GM19351 (cell line): ENCODE results near the gene LBX2.

Source experiments
- ATAC-seq: cut with Tn5 transposase; IDR thresholded peaks from one replicate; pipeline ENCODE4 v1.9.1; 2021; ENCODE audit warnings: mild to moderate bottlenecking, moderate library complexity; ENCODE audit not compliant: unreplicated experiment

Gene LBX2

DNA sequence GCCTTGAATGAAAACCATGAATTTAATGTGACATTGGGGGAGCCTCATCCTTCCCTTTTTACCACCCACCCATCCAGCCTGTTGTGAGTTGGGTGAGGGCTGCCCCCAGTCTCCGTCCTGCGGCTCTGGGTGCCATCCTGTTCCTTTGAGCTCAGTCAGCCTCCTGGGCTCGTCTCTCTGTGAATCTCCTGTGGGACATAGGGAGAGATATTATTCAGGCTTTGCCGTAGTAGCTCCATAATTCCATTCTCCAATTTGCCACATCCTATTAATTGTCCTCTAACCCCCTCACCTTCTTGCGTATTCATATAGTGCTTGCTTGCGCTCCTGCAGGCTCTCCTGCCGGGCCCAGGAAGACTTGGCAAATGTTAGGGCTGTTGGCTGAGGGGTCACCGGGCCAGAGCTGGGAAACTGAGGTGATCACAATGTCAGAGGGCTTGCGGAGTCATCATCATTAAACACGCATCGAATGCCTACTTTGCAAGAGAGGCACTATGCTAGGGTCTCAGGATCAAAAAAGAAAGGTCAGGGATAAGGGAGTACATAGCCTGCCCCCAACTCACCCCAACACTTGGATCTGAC lies 27.3 kb upstream of the LBX2 start:
- ATAC-seq, result no peak

DNA sequence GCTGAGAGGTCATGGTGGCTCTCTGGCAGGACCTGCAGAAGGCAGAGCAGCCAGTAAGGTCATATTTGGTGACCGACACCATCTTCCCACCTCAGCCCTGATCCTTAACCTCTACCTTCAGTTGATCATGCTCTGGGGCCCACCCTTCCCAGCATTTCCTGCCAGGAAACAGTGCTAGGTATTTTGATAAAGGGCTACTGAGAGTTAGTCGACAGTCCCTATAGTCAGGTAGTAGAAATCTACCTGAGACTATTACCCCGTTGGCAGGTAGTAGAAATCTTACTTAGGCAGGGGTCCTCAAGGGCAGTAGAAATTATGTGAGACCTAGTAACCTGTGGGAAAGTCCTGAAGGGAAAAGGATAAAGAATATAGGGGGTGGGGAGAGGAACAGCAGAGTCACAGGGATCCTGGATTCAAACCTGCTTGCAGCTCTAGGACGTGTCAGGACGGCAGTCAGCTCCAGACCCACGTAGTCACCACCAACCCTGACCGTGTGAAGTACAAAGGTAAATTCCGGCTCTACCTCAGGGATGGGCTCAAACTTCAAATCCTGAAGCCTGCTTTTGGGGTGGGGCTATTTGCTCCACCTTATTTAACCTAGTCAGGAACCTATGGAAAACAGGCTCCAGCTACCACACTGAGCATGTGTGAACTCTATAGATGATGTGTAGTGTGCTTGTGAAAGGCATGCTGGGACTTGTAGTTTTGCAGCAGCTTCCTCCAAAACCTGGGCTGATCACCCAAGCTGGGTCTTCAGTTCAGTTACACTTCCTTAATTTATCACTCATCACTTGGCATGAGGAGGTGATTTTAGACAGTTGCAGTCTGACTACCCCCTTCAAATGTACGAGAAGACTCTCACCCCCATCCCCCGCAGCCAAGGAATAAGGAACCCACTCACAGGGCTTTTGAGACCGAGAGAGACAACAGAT lies 26.6 kb upstream of the LBX2 start, which contains the start of gene DQX1:
TSS of gene DQX1 (minus strand) at position 515 of the 932 bp plus-strand sequence. CDS start at position 13, 502 bp downstream.
- ATAC-seq, result peak; percentile 17

DNA sequence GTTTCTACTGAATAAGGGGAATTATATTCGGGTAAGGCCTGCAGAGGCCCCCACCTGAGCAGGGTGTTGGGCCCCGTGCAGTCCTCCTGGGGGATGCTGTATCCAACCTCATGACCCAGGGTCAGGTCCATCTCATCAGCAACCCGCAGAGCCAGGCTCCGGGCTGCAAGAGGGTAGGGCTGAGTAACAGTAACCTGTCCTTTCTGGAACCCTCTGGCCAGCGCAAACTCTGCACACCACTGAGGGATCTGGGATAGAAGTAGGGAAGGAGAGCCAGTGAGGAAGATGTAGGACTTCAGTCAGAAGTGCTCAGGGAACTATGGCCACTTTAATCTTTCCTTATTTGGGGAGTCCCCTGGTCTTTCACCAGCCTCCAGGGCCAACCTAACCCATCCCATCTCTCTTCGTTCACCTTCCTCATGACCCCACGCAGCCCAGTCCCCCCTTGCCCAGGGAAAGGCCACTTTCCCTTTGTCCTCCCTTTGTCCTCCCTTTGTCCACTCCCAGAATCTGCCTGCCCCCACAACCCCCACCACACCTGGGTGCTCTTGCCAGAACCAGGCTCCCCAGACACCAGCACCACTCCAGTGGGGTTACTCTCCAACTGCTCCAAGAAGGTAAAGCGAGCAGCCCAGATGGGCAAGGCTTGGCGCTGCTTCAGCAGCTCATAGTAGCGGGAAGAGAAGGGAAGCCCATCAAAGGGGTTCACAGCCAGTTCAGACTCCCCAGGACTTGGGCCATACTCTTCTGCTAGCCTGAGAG lies 25.7 kb upstream of the LBX2 start:
- ATAC-seq, result no peak

DNA sequence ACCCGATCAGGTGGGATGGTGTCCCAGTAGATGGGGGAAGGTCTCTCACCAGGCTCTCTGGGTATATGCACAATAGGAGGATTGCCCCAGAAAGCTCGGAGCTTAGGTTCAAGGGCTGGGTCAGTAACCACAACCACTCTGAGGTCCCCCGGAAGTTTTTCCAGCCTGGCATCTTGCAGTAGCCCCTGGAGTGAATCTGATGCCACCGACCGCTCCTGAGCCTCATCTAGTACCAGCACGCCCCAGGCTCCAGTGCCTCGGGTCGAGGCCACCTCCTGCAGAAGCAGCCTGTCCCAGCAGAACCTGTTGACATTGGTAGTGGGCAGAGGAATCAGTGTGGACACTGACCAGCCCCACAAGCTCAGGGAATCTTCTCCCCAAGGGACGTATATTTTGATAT lies 24.6 kb upstream of the LBX2 start:
- ATAC-seq, result no peak

DNA sequence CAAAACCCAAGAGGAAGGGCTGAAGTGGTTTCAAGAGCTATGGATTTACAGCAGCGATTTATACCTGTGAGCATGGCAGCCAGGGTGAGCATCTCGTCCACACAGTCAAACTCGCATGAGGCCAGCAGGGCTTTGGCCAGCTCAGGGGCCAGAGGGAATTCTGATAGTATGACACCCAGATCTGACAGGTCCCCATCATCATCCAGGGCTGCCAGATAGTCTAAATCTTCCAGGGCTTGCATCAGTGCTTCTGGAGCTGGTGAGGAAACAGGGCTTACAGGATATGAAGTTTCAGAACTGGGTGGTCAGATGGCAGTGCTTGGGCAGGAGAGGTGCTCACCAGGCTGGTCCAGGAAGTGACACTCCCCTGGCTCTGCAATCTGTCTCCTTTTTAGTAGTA lies 23.1 kb upstream of the LBX2 start:
- no peak for ATAC-seq

DNA sequence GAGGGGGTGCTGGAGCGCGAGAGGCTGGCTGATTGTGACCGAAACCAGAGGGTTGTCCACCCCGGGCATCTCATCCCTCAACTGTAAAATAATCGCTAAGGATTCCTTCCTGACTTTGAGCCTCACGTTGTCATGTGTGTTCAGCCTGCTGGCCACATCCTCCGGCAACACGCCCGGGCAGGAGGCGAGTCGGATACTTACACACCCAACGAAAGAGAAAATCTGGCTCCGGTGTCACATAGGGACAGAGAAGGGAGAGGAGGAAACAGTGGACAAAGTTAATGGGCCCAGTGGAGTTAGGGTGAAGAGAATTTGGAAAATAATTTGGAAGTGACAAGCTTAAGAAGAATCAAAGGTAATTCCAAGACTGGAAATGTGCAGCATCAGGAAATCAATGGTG lies 17.2 kb upstream of the LBX2 start:
- ATAC-seq, result no peak

DNA sequence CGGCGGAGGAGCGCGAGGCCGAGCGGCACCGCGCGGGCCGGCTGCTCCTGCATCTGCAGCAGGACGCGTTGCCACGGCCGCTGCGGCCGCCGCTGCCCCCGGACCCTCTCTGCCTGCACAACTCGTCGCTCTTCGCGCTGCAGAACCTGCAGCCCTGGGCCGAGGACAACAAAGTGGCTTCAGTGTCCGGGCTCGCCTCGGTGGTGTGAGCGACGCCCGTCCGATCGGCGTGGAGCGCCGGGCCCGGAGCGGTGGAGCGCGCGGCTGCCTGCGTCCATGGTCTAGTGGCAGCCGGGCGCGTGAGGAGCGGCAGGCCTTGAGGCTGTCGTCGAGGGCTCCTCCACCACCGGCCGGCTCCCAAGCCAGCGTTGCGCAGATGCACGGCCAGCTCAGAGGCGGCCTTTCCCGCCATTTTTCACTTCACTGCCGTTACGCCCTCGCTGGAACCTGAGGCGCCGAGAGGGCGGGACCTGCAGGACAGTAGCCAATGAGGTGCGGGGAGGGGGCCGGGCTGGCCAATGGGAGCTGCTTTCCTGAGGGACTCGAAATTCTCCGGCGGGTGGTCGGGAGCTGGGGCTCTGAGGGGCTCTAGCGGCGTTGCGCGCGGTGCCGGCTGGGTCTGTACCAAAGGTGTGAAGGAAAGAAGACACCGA lies 16.7 kb upstream of the LBX2 start:
- ATAC-seq, result no peak

DNA sequence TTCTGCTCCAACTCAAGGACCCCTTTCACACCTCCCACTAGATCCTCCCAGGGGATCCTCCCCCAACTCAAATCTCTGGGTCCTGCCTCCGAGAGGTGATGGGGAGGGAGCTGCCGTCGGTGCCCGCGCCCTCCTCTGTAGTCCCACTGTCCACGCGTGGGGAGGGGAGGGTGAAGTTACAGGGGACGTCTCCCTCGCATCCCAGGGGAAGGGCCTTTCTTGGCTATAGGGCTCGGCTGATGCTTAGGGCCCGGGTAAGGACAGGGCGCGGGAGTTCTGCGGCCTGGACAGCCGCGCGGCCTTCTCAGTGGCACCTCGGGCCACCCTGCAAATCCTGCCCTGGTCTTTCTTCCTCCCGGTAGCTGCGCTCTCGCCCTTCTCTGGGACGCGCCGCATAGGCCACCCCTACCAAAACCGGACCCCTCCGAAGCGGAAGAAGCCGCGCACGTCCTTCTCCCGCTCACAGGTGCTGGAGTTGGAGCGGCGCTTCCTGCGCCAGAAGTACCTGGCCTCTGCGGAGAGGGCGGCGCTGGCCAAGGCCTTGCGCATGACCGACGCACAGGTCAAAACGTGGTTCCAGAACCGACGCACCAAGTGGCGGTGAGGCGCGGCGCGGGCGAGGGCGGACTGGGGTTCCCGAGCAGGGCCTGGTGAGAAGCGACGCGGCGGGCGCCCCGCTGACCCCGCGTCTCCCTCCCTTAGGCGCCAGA lies 16.0 kb upstream of the LBX2 start:
- ATAC-seq, result no peak

DNA sequence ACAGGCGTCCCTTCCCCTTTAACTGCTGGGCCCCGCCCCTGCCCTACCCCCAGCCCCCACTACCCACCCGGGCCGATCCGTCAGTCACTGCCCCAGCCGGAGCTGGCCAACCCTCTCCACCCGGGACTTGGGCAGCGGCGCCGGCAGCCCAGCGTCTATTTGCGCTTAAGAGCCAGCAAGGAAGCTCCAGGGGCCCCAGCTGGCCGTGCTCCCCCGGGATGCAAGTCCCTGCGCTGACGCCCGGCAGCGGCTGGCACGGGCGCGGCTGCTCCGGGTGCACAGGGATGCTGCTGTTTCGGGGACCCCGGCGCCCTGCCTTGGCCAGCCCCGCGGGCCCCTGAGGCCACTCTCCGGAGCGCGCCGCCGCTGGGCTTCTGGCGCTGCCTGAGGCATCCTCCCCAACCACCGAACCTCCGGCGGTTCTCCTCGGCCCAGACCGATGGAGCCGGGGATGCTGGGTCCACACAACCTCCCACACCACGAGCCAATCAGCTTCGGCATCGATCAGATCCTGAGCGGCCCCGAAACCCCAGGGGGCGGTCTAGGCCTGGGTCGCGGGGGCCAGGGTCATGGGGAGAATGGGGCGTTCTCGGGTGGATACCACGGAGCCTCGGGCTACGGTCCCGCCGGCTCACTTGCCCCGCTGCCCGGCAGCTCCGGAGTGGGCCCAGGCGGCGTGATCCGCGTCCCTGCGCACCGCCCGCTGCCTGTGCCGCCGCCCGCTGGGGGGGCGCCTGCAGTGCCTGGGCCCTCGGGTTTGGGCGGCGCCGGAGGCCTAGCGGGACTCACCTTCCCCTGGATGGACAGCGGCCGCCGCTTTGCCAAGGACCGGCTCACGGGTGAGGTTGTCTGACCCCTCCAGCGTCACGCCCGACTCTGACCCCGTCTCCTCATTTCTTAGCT lies 15.2 kb upstream of the LBX2 start, which contains the start of gene TLX2:
TSS of gene TLX2 (plus strand) at position 83 of the 903 bp plus-strand sequence. CDS start at position 440, 357 bp downstream.
- no peak for ATAC-seq

DNA sequence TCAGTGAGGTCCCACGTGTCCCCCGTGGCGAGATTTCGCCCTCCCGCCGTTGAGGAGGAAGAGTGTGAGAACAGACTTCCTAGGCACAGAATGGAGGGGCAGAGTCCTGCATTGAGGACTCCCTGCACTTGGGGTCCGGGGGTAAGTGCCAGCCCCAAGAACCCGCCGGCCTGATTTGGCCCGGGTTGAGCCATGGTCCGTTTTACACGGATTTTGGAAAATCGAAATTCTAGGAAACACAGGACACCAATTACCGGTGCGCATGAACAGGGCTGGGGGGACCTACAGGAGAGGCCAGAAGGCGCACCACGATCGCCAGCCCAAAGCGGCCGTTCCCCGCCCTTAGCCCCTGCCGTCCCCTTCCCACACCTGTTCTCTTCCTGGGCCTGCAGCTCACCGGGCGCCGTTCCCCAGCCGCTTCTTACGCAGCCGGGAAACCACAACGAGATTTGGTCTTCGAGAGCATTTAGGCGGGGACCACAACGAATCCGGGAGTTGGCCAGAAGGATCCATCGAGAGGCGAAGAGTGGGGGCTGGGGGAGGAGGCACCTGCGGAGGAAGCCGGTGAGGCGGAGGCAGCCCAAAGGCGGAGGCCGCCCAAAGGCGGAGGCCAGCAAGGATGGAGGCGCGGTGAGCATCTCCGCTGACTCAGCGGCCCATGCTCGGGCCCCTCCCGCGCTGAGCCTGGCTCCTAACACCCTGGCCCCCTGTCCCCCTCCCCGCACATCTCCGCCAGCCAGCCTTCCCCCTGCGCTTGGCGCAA lies 14.4 kb upstream of the LBX2 start:
- ATAC-seq, result no peak

DNA sequence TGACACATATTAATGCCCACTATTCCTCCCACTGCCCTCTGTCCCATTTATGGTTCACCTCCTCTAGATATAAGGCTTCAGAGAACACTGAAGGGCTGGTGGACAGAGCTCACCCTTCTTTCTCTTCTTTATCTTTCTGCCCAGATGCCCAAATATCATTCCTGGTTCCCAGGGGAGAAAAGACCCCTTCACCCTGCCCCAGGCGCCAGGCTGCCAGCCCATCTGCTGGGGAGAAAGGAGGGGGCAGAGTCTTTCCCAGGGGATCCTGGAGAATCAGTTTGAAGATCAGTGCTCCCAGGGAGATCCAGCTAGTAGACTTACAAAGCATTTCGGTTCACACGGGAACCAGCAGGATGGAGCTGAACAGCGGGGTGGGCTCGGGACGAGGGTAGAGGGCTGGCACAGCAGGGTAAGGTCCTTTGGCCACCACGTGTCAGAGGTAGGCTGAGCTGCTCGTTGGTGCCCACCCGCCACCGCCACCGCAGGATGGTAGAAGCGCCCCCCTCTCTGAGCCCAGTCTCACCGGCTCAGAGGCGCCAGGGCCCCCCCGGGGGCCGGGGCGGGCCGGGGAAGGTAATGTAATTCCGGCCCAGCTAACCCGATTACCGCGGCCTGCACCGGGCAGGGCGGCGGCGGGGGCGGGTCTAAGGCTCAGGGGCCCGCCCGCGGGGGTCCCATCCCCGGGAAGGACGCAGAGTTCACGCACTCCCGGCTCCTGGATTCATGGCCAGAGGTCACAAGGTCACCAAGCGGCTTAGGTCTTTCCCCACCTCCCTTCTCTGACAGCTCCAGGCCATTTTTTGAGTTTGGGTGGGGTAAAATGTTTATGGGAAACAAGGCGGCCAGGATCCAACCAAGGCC lies 13.6 kb upstream of the LBX2 start:
- ATAC-seq, result no peak

DNA sequence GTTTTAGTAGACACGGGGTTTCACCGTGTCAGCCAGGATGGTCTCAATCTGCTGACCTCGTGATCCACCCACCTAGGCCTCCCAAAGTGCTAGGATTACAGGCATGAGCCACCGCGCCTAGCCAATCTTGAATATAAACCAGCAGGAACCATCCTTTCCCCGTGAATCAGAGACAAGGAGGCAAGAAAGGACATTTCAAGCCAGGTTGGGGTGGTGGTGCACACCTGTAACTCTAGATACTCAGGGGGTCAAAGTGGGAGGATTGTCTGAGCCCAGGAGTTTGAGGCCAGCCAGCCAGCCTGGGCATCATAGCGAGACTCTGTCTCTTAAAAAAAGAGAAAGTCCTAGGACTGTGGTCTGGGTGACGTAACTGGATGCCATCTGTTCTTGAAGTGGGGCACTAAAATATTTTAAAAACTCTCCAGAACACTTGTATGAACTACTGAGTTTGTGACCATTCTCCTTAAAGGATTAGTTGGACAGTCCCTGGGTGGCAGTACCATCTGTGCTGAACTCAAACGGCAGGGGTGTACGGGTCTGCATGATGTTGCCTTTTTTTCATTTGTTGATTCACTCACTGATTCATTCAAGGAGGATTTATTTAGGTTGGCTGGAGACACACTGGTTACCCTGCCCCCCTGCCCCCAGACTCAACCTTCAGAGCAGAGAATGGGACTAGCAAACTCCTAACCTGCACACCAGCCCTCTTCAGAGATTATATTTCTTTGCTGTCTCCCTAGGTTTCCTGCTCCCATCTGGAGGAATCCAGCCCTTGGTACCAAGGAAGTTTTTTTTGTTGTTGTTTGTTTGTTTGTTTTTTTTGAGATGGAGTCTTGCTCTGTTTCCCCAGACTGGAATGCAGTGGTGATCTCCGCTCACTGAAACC lies 11.9 kb upstream of the LBX2 start:
- no peak for ATAC-seq

DNA sequence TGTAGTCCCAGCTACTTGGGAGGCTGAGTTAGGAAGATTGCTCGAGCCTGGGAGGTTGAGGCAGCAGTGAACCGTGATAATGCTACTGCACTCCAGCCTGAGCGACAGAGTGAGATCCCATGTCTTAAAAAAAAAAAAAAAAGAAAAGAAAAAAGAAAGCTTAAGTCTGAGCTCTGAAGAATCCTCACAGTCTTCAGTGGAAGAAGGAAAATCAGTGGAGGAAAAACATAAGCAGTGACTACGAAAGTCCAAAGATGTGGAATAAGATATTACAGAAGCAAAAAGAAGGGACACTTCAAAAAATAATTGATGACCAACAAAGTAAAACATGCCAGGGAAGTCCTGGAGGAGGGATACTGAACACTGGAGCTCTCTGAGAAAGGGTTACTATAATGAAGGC lies 10.9 kb upstream of the LBX2 start:
- no peak for ATAC-seq

DNA sequence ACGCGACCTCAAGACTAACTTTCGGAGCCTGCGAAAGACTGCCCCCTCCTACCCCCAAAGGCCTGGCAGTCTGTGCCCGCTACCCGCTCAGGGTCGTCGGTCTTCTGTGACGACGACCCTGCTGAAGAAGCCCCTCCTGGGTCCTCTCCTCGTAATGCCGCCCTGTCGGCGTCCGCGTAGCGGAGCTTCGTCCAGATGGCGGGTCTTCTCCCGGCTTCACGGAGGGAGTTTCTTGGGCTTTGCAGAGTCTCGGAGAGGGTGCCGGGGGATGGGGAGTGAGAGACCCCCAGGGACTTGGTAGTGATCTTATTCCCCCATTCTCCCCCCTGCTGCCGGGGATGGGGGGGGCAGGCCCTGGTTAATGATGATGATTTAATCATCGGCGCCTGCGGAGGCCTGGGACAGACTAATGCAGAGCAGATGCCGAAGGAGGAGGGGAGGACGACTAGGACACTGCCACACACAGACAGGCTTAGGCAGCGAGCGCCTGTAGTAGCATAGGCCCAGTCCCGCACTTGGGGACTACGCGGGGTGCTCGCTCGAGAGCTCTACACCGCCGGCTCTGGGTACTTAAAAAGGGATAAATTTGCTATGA lies 8.6 kb upstream of the LBX2 start:
- peak; percentile 16 for ATAC-seq

DNA sequence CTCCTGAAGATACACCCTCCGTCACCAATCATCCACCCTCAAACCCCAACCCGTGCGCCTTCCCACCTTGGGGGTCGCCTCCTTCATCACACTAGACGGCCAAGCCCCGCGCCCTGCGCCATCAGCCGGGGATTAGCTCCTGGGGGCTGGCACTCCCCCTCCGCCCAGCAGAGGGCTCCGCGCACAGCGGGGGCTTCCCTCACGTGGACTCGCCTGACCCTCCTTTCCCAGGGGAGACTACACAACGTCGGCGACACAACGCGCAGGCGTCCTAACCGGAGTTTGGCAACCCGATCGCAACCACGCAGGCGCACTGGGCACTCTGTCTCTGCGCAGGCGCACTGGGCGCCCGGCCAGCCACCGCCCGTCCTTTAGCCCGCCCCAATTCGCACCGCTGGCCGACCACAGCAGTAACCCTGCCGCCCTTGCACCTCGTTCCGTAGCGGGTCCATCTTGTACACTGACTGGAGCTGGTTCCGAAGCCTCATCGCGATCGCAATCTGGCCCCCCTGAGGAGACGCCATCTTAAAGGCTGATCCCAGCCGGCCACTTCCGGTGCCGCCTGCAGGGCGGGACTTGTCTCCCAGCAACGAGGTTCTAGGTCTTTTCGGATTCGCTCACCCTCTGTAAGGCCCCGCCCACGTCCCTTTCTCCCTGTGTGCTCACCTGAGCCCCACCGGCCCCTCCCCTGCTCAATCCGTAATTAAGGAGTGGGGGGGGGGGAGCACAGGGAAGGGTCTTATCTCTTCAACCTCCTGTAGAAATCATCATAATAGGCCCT lies 7.9 kb upstream of the LBX2 start, which contains the start of gene PCGF1:
TSS of gene PCGF1 (minus strand) at position 551 of the 781 bp plus-strand sequence. CDS start at position 524, 27 bp downstream.
- ATAC-seq, result peak; percentile 90
